A673 (cell line): ENCODE measurements around the gene PLCL1. TPM values are rescaled to one million over a fixed set of nuclear protein-coding genes. Genes with fewer than 3 reads are reported as not detected.

Experiments
- BruUV-seq: library from RNA; stranded (reverse); fragments of 400-500 nt; replicated peaks from 2 replicates; lab custom pipeline; 2021; lab: Mats Ljungman, UMichigan
- CTCF ChIA-PET: fragments of 300-600 bp; sonication (Branson Sonifier 250); formaldehyde crosslinking; loops from one replicate; lab custom pipeline; 2022; ENCODE audit warnings: antibody characterized with exemption; lab: Charles Lee
- POLR2A ChIA-PET: fragments of 300-600 bp; sonication (Branson Sonifier 250); formaldehyde crosslinking; loops from one replicate; lab custom pipeline; 2022; ENCODE audit warnings: antibody characterized with exemption; ENCODE audit not compliant: low non-redundant PET; lab: Charles Lee
- DNase-seq: peaks from one replicate; pipeline ENCODE4 v3.0.0-alpha.2; 2015; ENCODE audit warnings: low spot score
- H3K27ac ChIP-seq: fragments of 200-600 bp; sonication (generic); 2 replicates; pipeline ENCODE4 v1.5.1; 2016; ENCODE audit warnings: mixed run types, low read depth, mild to moderate bottlenecking, mixed read lengths, antibody characterized with exemption, low read length; ENCODE audit not compliant: poor library complexity, severe bottlenecking
- H3K27me3 ChIP-seq: fragments of 200-600 bp; sonication (generic); replicated peaks from 2 replicates; pipeline ENCODE4 v1.6.1; 2017; ENCODE audit warnings: mixed run types, low read depth, mild to moderate bottlenecking, mixed read lengths, antibody characterized with exemption, low read length; ENCODE audit not compliant: insufficient read depth, poor library complexity
- H3K36me3 ChIP-seq: fragments of 200-600 bp; sonication (generic); 2 replicates; pipeline ENCODE4 v1.6.1; 2016; ENCODE audit warnings: mixed run types, mild to moderate bottlenecking, mixed read lengths, antibody characterized with exemption, low read length; ENCODE audit not compliant: insufficient read depth, poor library complexity, severe bottlenecking
- H3K4me1 ChIP-seq: fragments of 200-600 bp; sonication (generic); 2 replicates; pipeline ENCODE4 v1.6.1; 2017; ENCODE audit warnings: mixed run types, mild to moderate bottlenecking, mixed read lengths, antibody characterized with exemption, low read length; ENCODE audit not compliant: insufficient read depth, poor library complexity, severe bottlenecking
- H3K4me3 ChIP-seq: fragments of 200-600 bp; sonication (generic); 2 replicates; pipeline ENCODE4 v1.5.1; 2016; ENCODE audit warnings: low read depth, mixed run types, mild to moderate bottlenecking, mixed read lengths, low read length; ENCODE audit not compliant: poor library complexity, severe bottlenecking
- H3K9me3 ChIP-seq: fragments of 200-600 bp; sonication (generic); 2 replicates; pipeline ENCODE4 v1.6.1; 2016; ENCODE audit warnings: mixed run types, low read depth, mild to moderate bottlenecking, mixed read lengths, antibody characterized with exemption, low read length; ENCODE audit not compliant: poor library complexity, severe bottlenecking
- EZH2 ChIP-seq: fragments of 200-600 bp; sonication (generic); IDR thresholded peaks from 2 replicates; pipeline ENCODE4 v1.6.1; 2017; ENCODE audit warnings: borderline replicate concordance, low read depth, mild to moderate bottlenecking, mixed read lengths, antibody characterized with exemption, low read length; ENCODE audit not compliant: poor library complexity, severe bottlenecking
- intact Hi-C: fragments of 100-400 bp; cut with micrococcal nuclease; formaldehyde crosslinking; loops from one replicate; pipeline ENCODE4 v1.10.0; 2022; ENCODE audit not compliant: unreplicated experiment
- total RNA-seq: library from RNA; stranded (reverse); gene quantifications from 2 replicates; pipeline ENCODE4 v1.2.3, GENCODE V29; 2021
- TF ChIP-seq, protein P1 (sequence below): fragments of 300-800, 200-600 bp; sonication (generic); conservative IDR thresholded peaks from 2 replicates; pipeline ENCODE4 v1.5.1; 2017; ENCODE audit warnings: low read depth, mild to moderate bottlenecking, antibody characterized with exemption, low read length, moderate library complexity, mixed read lengths

Gene PLCL1
- total RNA-seq, 1 experiment from 2014 or later, result not detected

DNA sequence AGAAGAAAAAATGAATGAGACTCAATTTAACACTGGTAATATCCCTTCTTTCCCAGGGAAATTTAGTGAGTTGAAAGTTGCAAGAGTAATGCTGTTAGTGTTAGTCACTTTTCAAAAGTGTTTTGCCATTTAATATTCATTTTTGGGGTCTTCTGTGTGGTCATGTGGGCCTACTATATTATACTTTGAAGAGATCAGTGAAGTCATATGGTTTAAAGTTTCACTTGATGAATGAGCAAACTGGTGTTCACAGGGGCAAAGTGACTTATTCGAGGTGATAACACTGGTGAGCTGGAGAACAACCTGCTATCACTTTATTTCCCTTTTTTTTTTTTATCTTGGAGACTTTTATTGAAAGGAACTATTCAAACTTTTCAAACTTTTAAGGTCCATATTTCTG, 196.0 kb downstream of the PLCL1 start:
- H3K27me3 ChIP-seq, result no peaks in the 10 kb centered on the region
- H3K4me3 ChIP-seq, result no peak overlapping the region
- CTCF ChIA-PET, result no interaction called here
- DNase-seq, result no peak
- POLR2A ChIA-PET, result no interaction called here
- no peaks in the 10 kb centered on the region for H3K36me3 ChIP-seq
- BruUV-seq, result no TSS peak
- intact Hi-C loops, result no loop called here
- H3K9me3 ChIP-seq, result no peaks in the 10 kb centered on the region
- no peak overlapping the region for H3K27ac ChIP-seq
- TF ChIP-seq EZH2, result no peak
- TF ChIP-seq, protein P1, sequence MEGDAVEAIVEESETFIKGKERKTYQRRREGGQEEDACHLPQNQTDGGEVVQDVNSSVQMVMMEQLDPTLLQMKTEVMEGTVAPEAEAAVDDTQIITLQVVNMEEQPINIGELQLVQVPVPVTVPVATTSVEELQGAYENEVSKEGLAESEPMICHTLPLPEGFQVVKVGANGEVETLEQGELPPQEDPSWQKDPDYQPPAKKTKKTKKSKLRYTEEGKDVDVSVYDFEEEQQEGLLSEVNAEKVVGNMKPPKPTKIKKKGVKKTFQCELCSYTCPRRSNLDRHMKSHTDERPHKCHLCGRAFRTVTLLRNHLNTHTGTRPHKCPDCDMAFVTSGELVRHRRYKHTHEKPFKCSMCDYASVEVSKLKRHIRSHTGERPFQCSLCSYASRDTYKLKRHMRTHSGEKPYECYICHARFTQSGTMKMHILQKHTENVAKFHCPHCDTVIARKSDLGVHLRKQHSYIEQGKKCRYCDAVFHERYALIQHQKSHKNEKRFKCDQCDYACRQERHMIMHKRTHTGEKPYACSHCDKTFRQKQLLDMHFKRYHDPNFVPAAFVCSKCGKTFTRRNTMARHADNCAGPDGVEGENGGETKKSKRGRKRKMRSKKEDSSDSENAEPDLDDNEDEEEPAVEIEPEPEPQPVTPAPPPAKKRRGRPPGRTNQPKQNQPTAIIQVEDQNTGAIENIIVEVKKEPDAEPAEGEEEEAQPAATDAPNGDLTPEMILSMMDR, result no peak
- H3K4me1 ChIP-seq, result no peaks in the 10 kb centered on the region

GRCh38 chr2:198004173-198004572, 199.8 kb downstream of the PLCL1 start:
- intact Hi-C loops, result no loop called here
- POLR2A ChIA-PET, result no interaction called here
- Histone ChIP-seq H3K36me3 (no peaks in the 10 kb centered on the region), H3K4me3 (no peak overlapping the region), H3K27me3 (no peaks in the 10 kb centered on the region), H3K4me1 (no peaks in the 10 kb centered on the region), H3K27ac (no peak overlapping the region), H3K9me3 (no peaks in the 10 kb centered on the region)
- CTCF ChIA-PET, result no interaction called here
- TF ChIP-seq, protein P1, result no peak
- no peak for TF ChIP-seq EZH2
- no TSS peak for BruUV-seq
- no peak for DNase-seq

DNA sequence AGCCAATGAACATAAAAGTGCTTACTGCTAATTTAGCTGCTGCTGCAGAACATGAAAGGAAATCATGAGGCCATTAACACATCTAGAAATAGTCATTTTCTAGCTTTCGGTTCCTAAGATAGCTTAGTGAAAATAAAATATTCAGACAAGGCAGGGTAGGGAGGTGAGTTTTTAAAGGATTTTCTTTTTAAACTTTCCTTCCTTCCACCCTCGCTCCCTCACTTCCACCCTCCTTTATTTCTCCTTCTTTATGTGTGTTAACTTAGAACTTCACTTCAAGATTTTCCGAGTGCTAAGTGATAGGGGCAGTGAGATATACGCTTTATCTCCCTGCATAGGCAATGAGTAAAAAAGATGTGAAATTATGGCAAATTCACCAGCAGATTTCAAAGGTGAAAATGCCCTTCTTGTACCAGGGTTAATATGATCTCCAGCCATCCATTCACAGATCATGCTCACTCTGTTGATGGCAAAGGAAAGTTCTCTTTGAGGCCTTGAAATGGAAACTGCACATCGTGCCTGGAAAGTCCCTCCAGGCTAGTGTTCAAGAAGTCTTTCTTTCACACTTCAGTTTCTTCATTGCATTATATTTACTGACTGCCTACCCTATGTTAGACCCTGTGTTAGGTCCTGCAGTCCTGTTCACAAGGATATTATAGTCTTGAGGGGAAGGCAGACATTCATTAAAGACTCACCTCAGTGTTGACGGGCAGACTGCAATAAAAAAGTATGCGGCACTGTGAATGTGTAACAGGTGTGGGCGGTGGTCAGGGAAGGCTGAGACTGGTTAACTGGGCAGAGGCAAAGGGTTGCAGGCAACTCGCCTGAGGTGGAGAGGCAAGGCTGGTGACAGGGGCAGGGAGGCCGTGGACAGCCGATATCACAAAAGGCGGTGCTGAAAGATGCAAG, 200.8 kb downstream of the PLCL1 start:
- no TSS peak for BruUV-seq
- Histone ChIP-seq H3K27ac (no peak overlapping the region), H3K9me3 (no peaks in the 10 kb centered on the region), H3K36me3 (no peaks in the 10 kb centered on the region), H3K4me3 (no peak overlapping the region), H3K27me3 (no peaks in the 10 kb centered on the region), H3K4me1 (no peaks in the 10 kb centered on the region)
- ChIA-PET CTCF (no interaction called here), POLR2A (no interaction called here)
- intact Hi-C loops, result no loop called here
- TF ChIP-seq, protein P1, result no peak
- TF ChIP-seq EZH2, result no peak
- DNase-seq, result no peak
